KOPT-K1 (cell line): ENCODE data around the gene ARPC1A.
"Not testable (repeated sequence)": the region's sequence is repeated elsewhere in the genome, so short reads cannot be mapped to it uniquely, and the experiment has no call there.

Experiments used
- H3K27ac ChIP-seq: fragments of 200-600 bp; sonication (generic); 2 replicates; pipeline ENCODE4 v1.5.1; 2016; ENCODE audit warnings: antibody characterized with exemption, mild to moderate bottlenecking, low read depth, low read length; ENCODE audit not compliant: poor library complexity, severe bottlenecking
- H3K36me3 ChIP-seq: fragments of 200-600 bp; sonication (generic); 2 replicates; pipeline ENCODE4 v1.5.1; 2017; ENCODE audit warnings: antibody characterized with exemption, mild to moderate bottlenecking, low read length, moderate library complexity; ENCODE audit not compliant: insufficient read depth
- H3K9me3 ChIP-seq: fragments of 200-600 bp; sonication (generic); 2 replicates; pipeline ENCODE4 v1.5.1; 2017; ENCODE audit warnings: antibody characterized with exemption, low read length, mild to moderate bottlenecking; ENCODE audit not compliant: insufficient read depth, poor library complexity, severe bottlenecking

Gene ARPC1A

DNA sequence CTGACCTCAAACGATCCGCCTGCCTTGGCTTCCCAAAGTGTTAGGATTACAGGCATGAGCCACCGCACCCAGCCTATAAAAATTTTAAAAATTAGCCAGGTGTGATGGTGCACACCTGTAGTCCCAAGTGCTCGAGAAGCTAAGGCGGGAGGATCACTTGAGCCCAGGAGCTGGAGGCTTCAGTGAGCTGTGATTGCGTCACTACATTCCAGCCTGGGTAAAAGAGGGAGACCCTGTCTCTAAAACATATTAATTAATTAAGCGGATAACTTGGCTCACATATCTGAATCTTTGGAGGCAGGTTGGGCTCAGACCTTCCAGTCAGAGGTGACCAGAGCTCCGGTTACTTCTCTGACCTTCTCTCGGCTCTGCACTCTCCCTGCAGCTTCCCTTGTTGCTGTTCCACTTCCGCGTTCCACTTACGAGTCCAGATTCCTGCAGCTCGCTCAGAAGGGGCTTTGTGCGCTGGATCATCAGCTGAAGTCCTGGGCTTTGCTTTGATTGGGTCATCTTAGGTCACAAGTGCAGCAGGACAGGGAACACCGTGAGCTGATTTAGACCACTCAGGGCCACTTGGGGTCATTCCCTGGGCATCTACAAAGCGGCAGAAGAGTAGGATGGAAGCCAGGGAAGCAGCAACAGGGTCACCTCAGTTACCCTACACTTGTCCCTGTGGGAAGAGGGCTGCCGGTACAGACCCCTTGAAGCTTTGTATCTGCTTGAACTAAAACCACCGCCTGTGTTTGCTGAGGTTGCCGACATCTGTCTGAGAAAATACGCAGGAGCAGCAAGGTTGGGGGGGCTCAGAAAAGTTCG is 46.8 kb downstream of the ARPC1A start:
- Histone ChIP-seq H3K27ac (no peak overlapping the region), H3K9me3 (no peaks in the 10 kb centered on the region), H3K36me3 (peaks cover 34% of the 10 kb centered on the region)

DNA sequence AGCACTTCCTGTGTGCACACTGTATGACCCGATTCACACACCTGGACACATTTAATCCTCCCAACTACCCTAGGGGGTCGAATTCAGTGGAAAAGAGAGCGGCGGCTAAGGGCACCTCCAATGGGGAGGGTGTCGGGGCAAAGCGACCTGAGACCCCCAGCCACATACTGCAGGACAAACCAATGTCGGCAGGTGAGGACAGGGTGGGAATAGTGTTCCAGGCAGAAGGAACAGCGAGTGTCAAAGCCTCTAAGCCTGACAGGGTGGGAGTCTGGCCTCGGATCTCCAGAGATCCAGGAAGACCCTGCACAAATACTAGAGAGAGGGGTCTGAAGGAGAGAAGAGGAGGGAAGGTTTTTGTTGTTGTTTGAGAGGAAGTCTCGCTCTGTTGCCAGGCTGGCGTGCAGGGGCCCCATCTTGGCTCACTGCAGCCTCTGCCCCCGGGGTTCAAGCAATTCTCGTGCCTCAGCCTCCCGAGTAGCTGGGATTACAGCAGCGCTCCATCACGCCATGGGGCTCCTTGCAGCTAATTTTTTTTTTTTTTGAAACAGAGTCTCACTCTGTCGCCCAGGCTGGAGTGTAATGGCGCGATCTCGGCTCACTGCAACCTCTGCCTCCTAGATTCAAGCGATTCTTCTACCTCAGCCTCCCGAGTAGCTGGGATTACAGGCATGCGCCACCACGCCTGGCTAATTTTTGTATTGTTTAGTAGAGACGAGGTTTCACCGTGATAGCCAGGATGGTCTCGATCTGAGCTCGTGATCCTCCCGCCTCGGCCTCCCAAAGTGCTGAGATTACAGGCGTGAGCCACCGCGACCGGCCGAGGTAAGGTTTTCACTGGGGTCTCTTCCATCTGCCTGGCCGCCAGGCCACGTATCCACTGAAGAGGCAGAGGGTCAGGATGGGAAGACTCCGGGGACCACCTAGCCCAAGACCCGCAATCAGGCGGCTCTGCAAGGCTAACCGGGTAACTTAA is 47.7 kb downstream of the ARPC1A start:
- H3K27ac ChIP-seq: peak overlapping the region; percentile 84
- H3K36me3 ChIP-seq: peaks cover 38% of the 10 kb centered on the region
- H3K9me3 ChIP-seq: no peaks in the 10 kb centered on the region

DNA sequence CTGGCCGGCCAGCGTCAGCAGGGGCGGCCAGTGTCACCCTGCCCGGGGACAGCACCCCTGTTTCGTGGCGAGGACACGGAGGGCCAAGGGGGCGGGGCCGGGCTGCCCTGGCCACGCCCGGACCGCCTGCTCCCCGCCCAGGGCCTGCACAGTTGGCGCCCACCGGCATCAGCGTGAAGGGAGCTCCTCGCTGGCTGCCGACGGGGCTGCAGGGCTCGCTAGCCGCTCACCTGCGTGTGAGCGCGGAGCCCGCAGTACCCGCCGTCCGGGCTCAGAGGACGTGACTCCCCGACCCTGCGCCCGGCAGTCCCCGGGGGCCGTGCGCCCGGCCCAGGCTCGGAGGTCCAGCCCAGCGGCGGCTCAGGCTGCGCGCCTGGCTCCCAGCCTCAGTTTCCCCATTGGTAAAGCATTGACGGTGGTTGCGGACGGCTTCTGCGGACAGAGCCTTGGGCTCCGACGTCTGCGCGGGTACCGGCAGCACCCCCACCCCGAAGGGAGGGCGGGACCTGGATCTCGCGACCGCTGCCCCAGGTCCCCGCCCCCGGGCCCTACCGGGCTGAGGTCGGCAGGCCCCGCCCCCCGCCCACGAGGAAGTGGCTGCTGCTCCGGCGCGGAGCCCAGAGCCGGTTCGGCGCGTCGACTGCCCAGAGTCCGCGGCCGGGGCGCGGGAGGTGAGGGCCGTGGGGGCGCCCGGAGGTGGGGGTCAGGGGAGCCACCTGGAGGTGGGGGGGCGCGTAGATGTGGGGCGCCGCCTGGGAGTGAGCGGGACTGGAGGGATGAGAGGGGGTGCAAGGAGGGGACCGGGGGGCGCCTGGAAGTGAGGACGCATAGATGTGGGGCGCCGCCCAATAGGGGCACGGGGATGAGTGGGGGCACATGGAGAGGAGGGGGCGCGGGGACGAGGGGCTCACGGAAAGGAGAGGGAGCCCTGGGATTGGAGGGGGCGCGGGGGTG is 48.7 kb downstream of the ARPC1A start, which contains the start of gene ARPC1B:
ARPC1B (plus strand) TSS at position 620 of the 954 bp plus-strand sequence. CDS start 10,985 bp downstream, outside the sequence.
- peaks cover 35% of the 10 kb centered on the region for H3K36me3 ChIP-seq
- H3K27ac ChIP-seq: peak within 1 kb of the TSS; percentile 84
- H3K9me3 ChIP-seq: no peaks in the 10 kb centered on the region

DNA sequence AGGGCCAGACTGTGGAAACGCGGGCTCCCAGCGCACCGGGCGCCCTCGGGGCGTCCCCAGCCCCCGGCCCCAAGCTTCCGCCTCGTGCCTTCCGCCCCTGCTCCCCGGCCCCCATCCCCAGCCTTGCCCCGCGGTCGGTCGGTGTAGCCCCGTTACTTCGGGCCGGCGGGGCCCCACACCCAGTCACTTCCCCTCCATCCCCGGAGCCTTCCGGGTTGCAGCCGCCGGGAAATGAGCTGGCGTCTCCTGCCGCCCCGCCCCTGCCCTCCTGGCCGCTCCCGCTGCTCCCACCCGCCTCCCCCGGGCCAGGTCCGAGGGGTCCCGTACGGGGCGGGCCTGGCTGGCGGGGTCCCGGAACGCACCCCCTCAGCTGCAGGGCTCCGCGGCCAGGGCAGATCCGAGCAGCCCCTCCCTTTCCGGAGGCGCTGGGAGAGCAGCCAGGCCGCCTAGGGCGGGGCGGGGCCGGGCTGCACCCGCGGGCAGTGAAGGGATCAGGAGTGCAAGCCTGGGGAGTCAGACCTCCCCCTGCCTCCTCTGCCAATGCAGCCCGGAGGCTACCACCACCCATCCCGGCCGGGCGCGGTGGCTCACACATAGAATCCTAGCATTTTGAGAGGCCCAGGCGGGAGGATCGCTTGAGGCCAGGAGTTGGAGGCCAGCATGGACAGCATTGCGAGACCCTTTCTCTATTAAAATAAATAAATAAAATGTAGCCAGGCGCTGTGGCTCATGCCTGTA is 49.5 kb downstream of the ARPC1A start:
- peak overlapping the region; percentile 84 for H3K27ac ChIP-seq
- peaks cover 40% of the 10 kb centered on the region for H3K36me3 ChIP-seq
- no peaks in the 10 kb centered on the region for H3K9me3 ChIP-seq

DNA sequence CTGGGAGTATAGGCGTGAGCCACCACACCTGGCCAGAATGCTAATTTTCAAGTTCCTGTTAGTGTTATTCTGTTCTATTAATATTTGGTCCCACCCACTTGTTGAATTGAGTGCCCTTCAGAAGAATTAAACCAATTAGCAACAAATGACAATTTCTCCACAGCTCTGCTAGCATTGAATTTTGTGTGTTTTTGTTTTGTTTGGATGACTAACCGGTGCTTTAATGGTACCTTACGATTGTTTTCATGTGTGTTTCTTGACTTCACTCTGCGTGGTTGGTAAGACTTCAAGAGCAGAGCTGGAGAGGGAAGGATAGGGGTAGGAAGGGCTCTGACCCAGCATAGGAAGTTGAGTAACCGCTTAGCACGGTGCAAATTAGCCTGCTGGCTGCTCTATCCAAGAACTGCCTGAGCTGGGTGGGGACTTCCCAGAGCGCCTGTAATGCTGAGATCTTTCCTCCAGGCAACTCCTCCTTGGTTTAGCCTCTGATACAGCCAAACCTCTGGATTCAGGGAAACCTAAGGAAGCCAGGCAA is 53.4 kb downstream of the ARPC1A start:
- H3K9me3 ChIP-seq: no peaks in the 10 kb centered on the region
- H3K36me3 ChIP-seq: peaks cover 67% of the 10 kb centered on the region
- peak overlapping the region; percentile 91 for H3K27ac ChIP-seq

DNA sequence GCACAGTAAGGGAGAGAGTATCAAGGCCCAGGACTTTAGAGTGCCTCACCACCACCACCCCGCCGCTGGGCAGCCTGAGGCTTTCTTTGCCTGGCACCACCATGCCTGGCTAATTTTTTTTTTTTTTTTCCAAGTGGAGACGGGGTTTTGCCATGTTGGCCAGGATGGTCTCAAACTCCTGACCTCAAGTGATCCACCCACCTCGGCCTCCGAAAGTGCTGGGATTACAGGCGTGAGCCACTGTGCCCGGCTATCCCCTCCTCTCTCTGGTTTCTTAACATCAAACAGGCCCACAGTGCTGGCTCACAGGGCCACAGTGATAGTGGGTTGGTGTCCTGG is 54.0 kb downstream of the ARPC1A start:
- H3K9me3 ChIP-seq: not testable (repeated sequence)
- Histone ChIP-seq H3K36me3 (peaks cover 72% of the 10 kb centered on the region), H3K27ac (peak overlapping the region; percentile 91)

DNA sequence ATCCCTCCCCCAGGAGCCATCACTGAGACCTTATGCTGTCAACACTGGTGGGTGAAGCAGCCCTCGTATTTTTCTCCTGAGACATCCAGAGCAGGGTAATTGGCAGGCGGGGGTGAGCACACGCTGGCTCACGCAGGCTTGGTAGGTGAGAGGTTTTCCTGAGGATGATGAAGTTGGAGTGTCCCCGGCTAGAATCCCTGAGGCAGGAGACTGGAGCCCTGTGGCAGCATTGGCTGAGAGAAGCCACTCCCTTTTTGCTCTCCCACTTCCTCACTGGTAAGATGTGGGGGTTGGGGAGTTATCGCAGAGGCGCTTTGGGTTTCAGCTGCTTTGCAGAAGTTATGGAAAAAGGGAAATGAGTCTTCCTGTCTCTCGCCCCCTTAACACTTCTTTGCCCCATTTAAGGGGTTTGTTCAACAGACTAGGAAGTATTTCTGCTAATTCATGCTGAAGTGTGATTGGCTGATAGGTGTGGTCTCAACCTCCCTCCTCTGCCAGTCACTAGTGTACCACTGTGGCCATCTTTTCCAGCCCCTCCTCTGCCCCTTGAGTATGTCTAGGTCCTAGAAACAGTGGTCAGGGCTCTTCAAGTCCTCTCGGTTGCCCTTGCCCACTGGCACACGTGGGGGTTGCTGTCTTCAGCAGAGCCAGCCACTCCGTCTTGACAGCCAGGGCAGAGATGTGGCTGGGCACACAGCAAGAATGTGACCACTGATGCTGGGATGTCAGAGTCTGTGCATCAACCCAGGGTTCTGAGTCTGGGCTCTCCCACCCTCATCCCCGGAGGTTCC is 54.5 kb downstream of the ARPC1A start:
- Histone ChIP-seq H3K36me3 (peaks cover 75% of the 10 kb centered on the region), H3K9me3 (no peaks in the 10 kb centered on the region), H3K27ac (peak overlapping the region; percentile 91)

DNA sequence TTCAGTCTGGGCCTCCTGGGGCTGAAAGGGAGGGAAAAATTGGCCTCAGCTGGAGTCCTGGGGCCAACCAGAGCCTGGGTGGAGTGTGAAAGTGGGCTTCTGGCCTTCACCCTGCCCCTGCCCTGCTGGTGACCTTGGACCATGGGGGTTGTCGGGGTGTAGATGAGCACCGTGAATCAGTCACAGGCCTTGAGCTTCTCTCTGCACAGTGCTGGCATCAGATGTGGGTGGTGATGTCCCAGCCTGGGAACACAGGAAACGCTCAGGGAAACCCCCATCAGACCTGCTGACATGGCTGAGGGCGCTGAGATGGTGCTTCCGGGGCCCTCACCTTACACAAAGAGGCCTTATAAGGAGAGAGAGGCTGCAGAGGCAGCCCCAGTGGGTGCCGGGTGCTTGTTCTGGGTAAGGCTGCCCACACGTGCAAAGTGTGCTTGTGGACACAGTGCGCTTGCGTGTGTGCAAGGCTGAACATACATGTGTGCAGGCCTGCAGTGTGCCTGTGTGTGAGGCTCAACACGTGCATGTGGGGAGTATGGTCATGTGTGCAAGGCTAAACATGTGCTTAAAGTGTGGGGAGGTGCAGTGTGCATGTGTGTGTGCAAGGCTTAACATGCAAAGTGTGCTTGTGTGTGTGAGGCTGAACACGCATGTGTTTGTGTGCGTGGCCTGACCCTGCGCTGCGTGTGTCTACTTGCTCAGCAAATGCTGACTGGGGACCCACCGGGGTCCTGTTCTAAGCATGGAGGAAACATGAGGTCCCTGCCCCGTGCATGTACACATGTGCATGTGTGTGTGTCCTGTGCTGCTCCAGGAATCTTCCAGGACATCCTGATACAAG is 55.3 kb downstream of the ARPC1A start:
- Histone ChIP-seq H3K9me3 (no peaks in the 10 kb centered on the region), H3K27ac (peak overlapping the region; percentile 91), H3K36me3 (peaks cover 81% of the 10 kb centered on the region)

DNA sequence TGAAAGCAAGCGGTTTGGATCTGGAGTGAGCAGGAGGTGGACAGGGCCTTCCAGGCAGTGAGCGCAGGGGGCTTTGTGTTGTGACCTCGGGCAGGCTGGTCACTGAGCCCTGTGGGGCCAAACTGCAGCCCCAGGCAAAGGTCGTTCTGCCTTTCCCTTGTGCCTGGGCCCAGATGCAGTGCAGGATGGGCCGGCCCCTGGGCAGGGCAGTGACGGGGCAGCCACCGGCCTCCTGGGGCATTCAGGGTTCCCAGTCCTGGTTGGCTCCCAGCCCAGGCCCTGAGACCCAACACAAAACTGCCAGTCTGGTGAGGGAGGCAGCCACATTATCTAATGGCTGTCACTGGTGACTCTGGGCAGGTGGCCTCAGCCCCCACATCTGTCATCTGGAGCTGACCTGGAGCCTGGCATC is 56.0 kb downstream of the ARPC1A start:
- peaks cover 81% of the 10 kb centered on the region for H3K36me3 ChIP-seq
- H3K9me3 ChIP-seq: no peaks in the 10 kb centered on the region
- peak overlapping the region; percentile 91 for H3K27ac ChIP-seq

DNA sequence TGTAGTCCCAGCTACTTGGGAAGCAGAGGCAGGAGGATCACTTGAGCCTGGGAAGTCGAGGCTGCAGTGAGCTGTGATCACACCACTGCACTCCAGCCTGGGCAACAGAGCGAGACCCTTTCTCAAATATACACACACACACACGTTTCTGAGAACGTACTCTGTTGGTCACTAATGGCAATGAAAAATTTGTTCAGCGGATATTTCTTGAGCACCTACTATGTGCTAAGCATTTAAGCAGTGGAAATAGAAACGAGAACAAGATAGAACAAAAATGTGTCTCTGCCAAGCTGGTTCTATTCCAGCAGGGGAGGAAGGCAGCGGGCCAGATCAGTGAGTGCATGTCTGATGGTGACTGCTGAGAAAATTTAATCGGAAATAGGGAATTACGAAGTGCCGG is 57.5 kb downstream of the ARPC1A start:
- Histone ChIP-seq H3K27ac (no peak overlapping the region), H3K9me3 (no peaks in the 10 kb centered on the region), H3K36me3 (peaks cover 81% of the 10 kb centered on the region)

DNA sequence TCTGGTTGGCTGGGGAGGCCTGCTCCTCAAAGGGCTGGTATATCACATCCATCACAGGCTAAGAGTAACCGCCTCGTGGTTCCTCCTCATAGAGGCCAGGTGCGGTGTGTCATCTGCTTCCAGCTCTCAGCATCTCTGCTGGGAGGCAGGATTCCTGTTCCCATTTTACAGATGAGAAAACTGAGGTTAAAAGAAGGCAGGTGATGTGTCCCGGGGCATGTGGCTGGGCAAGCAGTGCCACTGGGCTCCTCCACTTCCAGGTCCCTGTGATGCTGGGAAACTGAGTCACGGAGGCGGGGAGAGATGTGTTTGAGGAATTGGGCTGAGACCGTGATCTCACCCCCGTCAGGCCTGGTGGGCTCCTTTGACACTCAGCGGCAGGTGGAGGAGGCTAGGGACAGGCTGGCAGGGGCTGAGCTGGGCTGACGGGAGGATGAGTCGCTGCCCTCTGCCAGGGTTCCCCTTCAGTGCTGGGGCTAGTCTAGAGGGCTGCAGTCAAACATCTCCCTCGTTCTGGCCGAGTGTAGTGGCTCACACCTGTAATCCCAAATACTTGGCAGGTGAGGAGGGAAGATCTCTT is 58.2 kb downstream of the ARPC1A start:
- Histone ChIP-seq H3K36me3 (peaks cover 82% of the 10 kb centered on the region), H3K27ac (no peak overlapping the region), H3K9me3 (no peaks in the 10 kb centered on the region)

DNA sequence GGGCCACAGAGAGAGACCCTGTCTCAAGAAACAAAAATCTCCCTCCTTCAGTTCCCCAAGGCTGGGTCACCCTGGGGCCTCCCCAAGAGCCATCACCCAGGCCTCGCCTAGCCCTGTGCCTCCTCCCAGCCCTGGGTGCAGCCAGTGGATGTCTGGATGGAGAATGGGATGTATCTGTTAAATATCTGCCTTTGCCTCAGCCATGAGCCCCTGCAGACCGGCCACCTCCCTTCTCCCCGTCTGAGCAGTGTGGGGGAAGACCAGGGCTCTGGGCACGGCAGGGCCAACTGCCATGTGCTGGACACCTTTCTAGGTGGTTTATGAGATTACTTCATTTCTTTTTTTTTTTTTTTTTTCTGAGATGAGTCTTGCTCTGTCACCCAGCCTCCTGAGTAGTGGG is 58.8 kb downstream of the ARPC1A start:
- Histone ChIP-seq H3K36me3 (peaks cover 81% of the 10 kb centered on the region), H3K27ac (no peak overlapping the region), H3K9me3 (no peaks in the 10 kb centered on the region)
